NCI-H748 treated with DMSO at 0.1 percent for 48 hours (cell line): ENCODE results near the gene EFNA3.
A peak's percentile ranks its signal among the peaks of the same experiment; 100 is the strongest.
"Not testable (repeated sequence)": the region's sequence is repeated elsewhere in the genome, so short reads cannot be mapped to it uniquely, and the experiment has no call there.

Experiments
- DNase-seq: peaks from one replicate; lab custom pipeline; 2025; lab: John Stamatoyannopoulos, UW

EFNA3 gene

GRCh38 chr1:155110826-155111225 is 32.2 kb downstream of the EFNA3 start:
- no peak for DNase-seq

GRCh38 chr1:155113450-155113980 is 34.9 kb downstream of the EFNA3 start:
- no peak for DNase-seq

- DNase-seq = no peak
Measured at GRCh38 chr1:155116113-155116764, 37.6 kb downstream of the EFNA3 start.

- no peak for DNase-seq
Measured at GRCh38 chr1:155117610-155118009, 39.0 kb downstream of the EFNA3 start.

GRCh38 chr1:155118090-155118489 is 39.5 kb downstream of the EFNA3 start:
- DNase-seq = not testable (repeated sequence)

GRCh38 chr1:155120253-155120652 is 41.6 kb downstream of the EFNA3 start:
- no peak for DNase-seq

- DNase-seq = no peak
Measured at GRCh38 chr1:155121249-155121648, 42.6 kb downstream of the EFNA3 start.

- DNase-seq = no peak
Measured at GRCh38 chr1:155122308-155122707, 43.7 kb downstream of the EFNA3 start.

- DNase-seq = no peak
Measured at GRCh38 chr1:155123801-155124200, 45.2 kb downstream of the EFNA3 start.

- no peak for DNase-seq
Measured at GRCh38 chr1:155124503-155125463, 46.1 kb downstream of the EFNA3 start.

- no peak for DNase-seq
Measured at GRCh38 chr1:155125511-155125945, 46.9 kb downstream of the EFNA3 start.

- no peak for DNase-seq
Measured at GRCh38 chr1:155125946-155126555, 47.4 kb downstream of the EFNA3 start.

GRCh38 chr1:155126556-155127104 is 48.0 kb downstream of the EFNA3 start:
- peak; percentile 50 for DNase-seq

GRCh38 chr1:155127105-155127966 is 48.7 kb downstream of the EFNA3 start, which contains the start of gene EFNA1:
EFNA1 (plus strand) TSS chr1:155127876; CDS start chr1:155127978, 102 bp downstream.
- DNase-seq = peak; percentile 50

GRCh38 chr1:155127967-155128754 is 49.5 kb downstream of the EFNA3 start:
- DNase-seq = no peak

- no peak for DNase-seq
Measured at GRCh38 chr1:155128755-155129473, 50.3 kb downstream of the EFNA3 start.

- no peak for DNase-seq
Measured at GRCh38 chr1:155130272-155131006, 51.8 kb downstream of the EFNA3 start.

- no peak for DNase-seq
Measured at GRCh38 chr1:155131285-155131684, 52.6 kb downstream of the EFNA3 start.

GRCh38 chr1:155131856-155132255 is 53.2 kb downstream of the EFNA3 start:
- no peak for DNase-seq
